ENCODE measurements around the gene EGLN1. TPM values are rescaled to one million over a fixed set of nuclear protein-coding genes. Genes with fewer than 3 reads are reported as not detected.

Gene EGLN1
- total and polyA plus RNA-seq, 3 donors from 2014 or later, result 30.5 to 64.5 (median 47.7) TPM

- Histone ChIP-seq H3K9me3 (no peaks in the 10 kb centered on the region), H3K27ac (no peak overlapping the region), H3K4me1 (peaks cover 4% of the 10 kb centered on the region), H3K27me3 (no peaks in the 10 kb centered on the region), H3K36me3 (ENCODE audit: low read depth, missing control alignments) (no peaks in the 10 kb centered on the region), H3K4me3 (no peak overlapping the region)
- no peak for DNase-seq
- intact Hi-C loops (cut with DNase I; ENCODE audit: low total_unique reads), result no loop called here
- WGBS, 2 donors, result 70% methylated on average over 2 of the region's 2 CpGs
- TF ChIP-seq, protein P1, sequence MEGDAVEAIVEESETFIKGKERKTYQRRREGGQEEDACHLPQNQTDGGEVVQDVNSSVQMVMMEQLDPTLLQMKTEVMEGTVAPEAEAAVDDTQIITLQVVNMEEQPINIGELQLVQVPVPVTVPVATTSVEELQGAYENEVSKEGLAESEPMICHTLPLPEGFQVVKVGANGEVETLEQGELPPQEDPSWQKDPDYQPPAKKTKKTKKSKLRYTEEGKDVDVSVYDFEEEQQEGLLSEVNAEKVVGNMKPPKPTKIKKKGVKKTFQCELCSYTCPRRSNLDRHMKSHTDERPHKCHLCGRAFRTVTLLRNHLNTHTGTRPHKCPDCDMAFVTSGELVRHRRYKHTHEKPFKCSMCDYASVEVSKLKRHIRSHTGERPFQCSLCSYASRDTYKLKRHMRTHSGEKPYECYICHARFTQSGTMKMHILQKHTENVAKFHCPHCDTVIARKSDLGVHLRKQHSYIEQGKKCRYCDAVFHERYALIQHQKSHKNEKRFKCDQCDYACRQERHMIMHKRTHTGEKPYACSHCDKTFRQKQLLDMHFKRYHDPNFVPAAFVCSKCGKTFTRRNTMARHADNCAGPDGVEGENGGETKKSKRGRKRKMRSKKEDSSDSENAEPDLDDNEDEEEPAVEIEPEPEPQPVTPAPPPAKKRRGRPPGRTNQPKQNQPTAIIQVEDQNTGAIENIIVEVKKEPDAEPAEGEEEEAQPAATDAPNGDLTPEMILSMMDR (IDR thresholded peaks at IDR 0.05), result no peak
- no peak for TF ChIP-seq POLR2A (IDR thresholded peaks at IDR 0.05)
Observed at GRCh38 chr1:231381729-231382128, 40.4 kb downstream of the EGLN1 start.

- intact Hi-C loops (cut with DNase I; ENCODE audit: low total_unique reads), result no loop called here
- Histone ChIP-seq H3K27ac (no peak overlapping the region), H3K36me3 (ENCODE audit: low read depth, missing control alignments) (no peaks in the 10 kb centered on the region), H3K9me3 (no peaks in the 10 kb centered on the region), H3K27me3 (no peaks in the 10 kb centered on the region), H3K4me1 (peaks cover 4% of the 10 kb centered on the region), H3K4me3 (no peak overlapping the region)
- WGBS, 2 donors, result 77 to 85% methylated on average over 5 of the region's 5 CpGs
- TF ChIP-seq POLR2A (IDR thresholded peaks at IDR 0.05), result no peak
- TF ChIP-seq, protein P1 (IDR thresholded peaks at IDR 0.05), result no peak
- no peak for DNase-seq
Observed at GRCh38 chr1:231376875-231377549, 45.1 kb downstream of the EGLN1 start.

DNA sequence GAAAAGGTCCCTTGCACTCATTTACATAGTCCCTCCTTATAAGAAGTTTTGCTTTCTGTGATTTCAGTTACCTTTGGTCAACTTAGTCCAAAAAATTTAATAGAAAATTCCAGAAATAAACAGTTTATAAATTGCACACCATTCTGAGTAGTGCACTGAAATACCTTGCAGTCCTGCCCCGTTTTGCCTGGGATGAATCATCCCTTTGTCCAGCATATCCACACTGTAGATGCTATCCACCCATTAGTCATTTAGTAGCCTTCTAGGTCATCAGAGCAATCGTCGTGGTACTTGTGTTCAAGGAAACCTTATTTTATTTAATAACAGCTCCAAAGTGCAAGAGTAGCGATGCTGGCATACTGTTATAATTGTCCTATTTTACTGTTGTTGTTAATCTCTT lies 46.0 kb downstream of the EGLN1 start:
- no peak for DNase-seq
- intact Hi-C loops (cut with DNase I; ENCODE audit: low total_unique reads), result no loop called here
- Histone ChIP-seq H3K4me1 (no peaks in the 10 kb centered on the region), H3K4me3 (no peak overlapping the region), H3K27ac (no peak overlapping the region), H3K36me3 (ENCODE audit: low read depth, missing control alignments) (no peaks in the 10 kb centered on the region), H3K9me3 (no peaks in the 10 kb centered on the region), H3K27me3 (no peaks in the 10 kb centered on the region)
- WGBS, 2 donors, result 63 to 72% methylated on average over 4 of the region's 4 CpGs
- TF ChIP-seq POLR2A (IDR thresholded peaks at IDR 0.05), result no peak
- TF ChIP-seq, protein P1 (IDR thresholded peaks at IDR 0.05), result no peak

GRCh38 chr1:231374394-231374793 lies 47.7 kb downstream of the EGLN1 start:
- Histone ChIP-seq H3K4me3 (no peak overlapping the region), H3K27me3 (no peaks in the 10 kb centered on the region), H3K36me3 (ENCODE audit: low read depth, missing control alignments) (no peaks in the 10 kb centered on the region), H3K9me3 (no peaks in the 10 kb centered on the region), H3K4me1 (no peaks in the 10 kb centered on the region), H3K27ac (no peak overlapping the region)
- TF ChIP-seq, protein P1 (IDR thresholded peaks at IDR 0.05), result no peak
- no peak for TF ChIP-seq POLR2A (IDR thresholded peaks at IDR 0.05)
- intact Hi-C loops (cut with DNase I; ENCODE audit: low total_unique reads), result no loop called here
- no peak for DNase-seq
- WGBS, 2 donors, result 82 to 85% methylated on average over 4 of the region's 4 CpGs

- H3K4me3 ChIP-seq, result no peak overlapping the region
- H3K27ac ChIP-seq, result no peak overlapping the region
- intact Hi-C loops (cut with DNase I; ENCODE audit: low total_unique reads), result no loop called here
- no peak for DNase-seq
- H3K4me1 ChIP-seq, result no peaks in the 10 kb centered on the region
- no peak for TF ChIP-seq POLR2A (IDR thresholded peaks at IDR 0.05)
- TF ChIP-seq, protein P1 (IDR thresholded peaks at IDR 0.05), result no peak
- H3K36me3 ChIP-seq (ENCODE audit: low read depth, missing control alignments), result no peaks in the 10 kb centered on the region
- no peaks in the 10 kb centered on the region for H3K27me3 ChIP-seq
- no peaks in the 10 kb centered on the region for H3K9me3 ChIP-seq
Observed at GRCh38 chr1:231372501-231372900, 49.6 kb downstream of the EGLN1 start.
